NCI-H1092 (cell line): ENCODE measurements around the gene PDE3A.
"Not testable (repeated sequence)": the region's sequence is repeated elsewhere in the genome, so short reads cannot be mapped to it uniquely, and the experiment has no call there.

ENCODE experiments used
- DNase-seq: peaks from one replicate; lab custom pipeline; 2025; lab: John Stamatoyannopoulos, UW

The PDE3A gene

GRCh38 chr12:20551742-20552442 lies 183.6 kb downstream of the PDE3A start:
- not testable (repeated sequence) for DNase-seq

- not testable (repeated sequence) for DNase-seq
Observed at GRCh38 chr12:20552586-20552985, 184.2 kb downstream of the PDE3A start.

- DNase-seq: no peak
Observed at GRCh38 chr12:20555015-20555414, 186.7 kb downstream of the PDE3A start.

- DNase-seq: no peak
Observed at GRCh38 chr12:20555771-20556170, 187.4 kb downstream of the PDE3A start.

- no peak for DNase-seq
Observed at GRCh38 chr12:20557096-20557495, 188.8 kb downstream of the PDE3A start.

- no peak for DNase-seq
Observed at GRCh38 chr12:20560935-20561334, 192.6 kb downstream of the PDE3A start.

- no peak for DNase-seq
Observed at GRCh38 chr12:20561871-20562270, 193.5 kb downstream of the PDE3A start.

GRCh38 chr12:20567413-20567812 lies 199.1 kb downstream of the PDE3A start:
- DNase-seq: no peak

GRCh38 chr12:20572451-20572850 lies 204.1 kb downstream of the PDE3A start:
- DNase-seq: no peak

- no peak for DNase-seq
Observed at GRCh38 chr12:20576528-20576927, 208.2 kb downstream of the PDE3A start.

GRCh38 chr12:20577054-20577453 lies 208.7 kb downstream of the PDE3A start:
- no peak for DNase-seq

GRCh38 chr12:20578142-20578541 lies 209.8 kb downstream of the PDE3A start:
- no peak for DNase-seq

- DNase-seq: no peak
Observed at GRCh38 chr12:20585055-20585625, 216.8 kb downstream of the PDE3A start.

- no peak for DNase-seq
Observed at GRCh38 chr12:20585913-20586312, 217.6 kb downstream of the PDE3A start.

- no peak for DNase-seq
Observed at GRCh38 chr12:20588042-20588441, 219.7 kb downstream of the PDE3A start.

GRCh38 chr12:20590570-20590969 lies 222.2 kb downstream of the PDE3A start:
- no peak for DNase-seq

- DNase-seq: no peak
Observed at GRCh38 chr12:20592556-20592955, 224.2 kb downstream of the PDE3A start.

- no peak for DNase-seq
Observed at GRCh38 chr12:20593611-20594010, 225.3 kb downstream of the PDE3A start.

GRCh38 chr12:20596061-20596460 lies 227.7 kb downstream of the PDE3A start:
- no peak for DNase-seq

- DNase-seq: no peak
Observed at GRCh38 chr12:20599757-20600156, 231.4 kb downstream of the PDE3A start.

GRCh38 chr12:20601668-20602280 lies 233.4 kb downstream of the PDE3A start:
- DNase-seq: peak; percentile 13

- DNase-seq: no peak
Observed at GRCh38 chr12:20602641-20603391, 234.5 kb downstream of the PDE3A start.
